Measurements from ENCODE around the gene CFAP99.
A peak's percentile ranks its signal among the peaks of the same experiment; 100 is the strongest.
"Not testable (repeated sequence)": the region's sequence is repeated elsewhere in the genome, so short reads cannot be mapped to it uniquely, and the experiment has no call there.

The CFAP99 gene

DNA sequence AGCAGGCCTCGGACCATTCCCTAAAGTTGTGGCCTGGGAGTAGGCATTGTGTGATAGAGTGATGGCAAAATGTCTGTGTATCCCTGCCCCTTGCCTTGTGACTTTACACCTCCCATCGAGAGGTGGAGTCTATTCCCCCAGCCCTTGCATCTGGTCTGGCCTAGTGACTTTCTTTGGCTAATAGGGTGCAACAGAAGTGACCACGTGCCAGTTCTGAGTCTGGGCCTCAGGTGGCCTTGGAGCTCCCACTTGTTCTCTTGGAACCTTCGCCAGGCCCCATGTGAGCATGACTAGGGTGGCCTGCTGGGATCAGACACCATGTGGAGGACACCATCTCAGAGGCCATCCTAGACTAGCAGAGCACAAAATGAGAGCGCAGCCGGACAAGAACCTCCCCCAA is 46.3 kb downstream of the CFAP99 start:
- H3K4me1 ChIP-seq (ENCODE audit: insufficient read depth, low read length, poor library complexity, severe bottlenecking): peaks cover 8% of the 10 kb centered on the region
- H3K36me3 ChIP-seq (ENCODE audit: insufficient read depth, low read length): no peaks in the 10 kb centered on the region
- no peak overlapping the region for H3K9ac ChIP-seq (ENCODE audit: low read depth, low read length, poor library complexity, severe bottlenecking)
- H3F3A ChIP-seq (ENCODE audit: low read depth): no peaks in the 10 kb centered on the region
- H3K79me2 ChIP-seq (ENCODE audit: insufficient read depth, low read length): peaks cover 23% of the 10 kb centered on the region
- TF ChIP-seq EZH2phosphoT487 (IDR thresholded peaks at IDR 0.05; ENCODE audit: borderline replicate concordance): no peak
- TF ChIP-seq CTCF (conservative IDR thresholded peaks at IDR 0.05; ENCODE audit: low read length): no peak
- H3K27me3 ChIP-seq (ENCODE audit: insufficient read depth, low read length, poor library complexity, severe bottlenecking): peaks cover 9% of the 10 kb centered on the region
- H3K4me3 ChIP-seq (ENCODE audit: low read length, poor library complexity, severe bottlenecking): no peak overlapping the region
- no peak overlapping the region for H3K4me2 ChIP-seq (ENCODE audit: low read depth, low read length, poor library complexity, severe bottlenecking)
- H3K9me2 ChIP-seq (replicated peaks; ENCODE audit: low read depth, low read length): no peaks in the 10 kb centered on the region
- H2AFZ ChIP-seq (ENCODE audit: low read length): no peak overlapping the region
- no peaks in the 10 kb centered on the region for H3K9me3 ChIP-seq (ENCODE audit: insufficient read depth, low read depth, low read length)
- H4K20me1 ChIP-seq (ENCODE audit: insufficient read depth, low read length, poor library complexity, severe bottlenecking): peaks cover 9% of the 10 kb centered on the region

GRCh38 chr4:2465544-2465943 is 46.8 kb downstream of the CFAP99 start:
- not testable (repeated sequence) for H3K4me3 ChIP-seq (ENCODE audit: low read length, poor library complexity, severe bottlenecking); H3K9ac ChIP-seq (ENCODE audit: low read depth, low read length, poor library complexity, severe bottlenecking); H3K9me2 ChIP-seq (replicated peaks; ENCODE audit: low read depth, low read length); H3K27me3 ChIP-seq (ENCODE audit: insufficient read depth, low read length, poor library complexity, severe bottlenecking); H2AFZ ChIP-seq (ENCODE audit: low read length); H3K4me2 ChIP-seq (ENCODE audit: low read depth, low read length, poor library complexity, severe bottlenecking); H3F3A ChIP-seq (ENCODE audit: low read depth); H3K36me3 ChIP-seq (ENCODE audit: insufficient read depth, low read length); H3K9me3 ChIP-seq (ENCODE audit: insufficient read depth, low read depth, low read length)
- Histone ChIP-seq H4K20me1 (ENCODE audit: insufficient read depth, low read length, poor library complexity, severe bottlenecking) (peaks cover 14% of the 10 kb centered on the region), H3K79me2 (ENCODE audit: insufficient read depth, low read length) (peaks cover 28% of the 10 kb centered on the region), H3K4me1 (ENCODE audit: insufficient read depth, low read length, poor library complexity, severe bottlenecking) (peaks cover 13% of the 10 kb centered on the region)

- Histone ChIP-seq H3K79me2 (ENCODE audit: insufficient read depth, low read length) (peaks cover 59% of the 10 kb centered on the region), H3K9me2 (replicated peaks; ENCODE audit: low read depth, low read length) (no peaks in the 10 kb centered on the region), H3K4me3 (ENCODE audit: low read length, poor library complexity, severe bottlenecking) (peak within 1 kb of the TSS; percentile 96), H2AFZ (ENCODE audit: low read length) (peak within 1 kb of the TSS; percentile 74), H4K20me1 (ENCODE audit: insufficient read depth, low read length, poor library complexity, severe bottlenecking) (peaks cover 45% of the 10 kb centered on the region), H3K4me1 (ENCODE audit: insufficient read depth, low read length, poor library complexity, severe bottlenecking) (peaks cover 35% of the 10 kb centered on the region), H3K4me2 (ENCODE audit: low read depth, low read length, poor library complexity, severe bottlenecking) (peak within 1 kb of the TSS; percentile 89), H3F3A (ENCODE audit: low read depth) (no peaks in the 10 kb centered on the region), H3K36me3 (ENCODE audit: insufficient read depth, low read length) (peaks cover 17% of the 10 kb centered on the region; the same call in 1 of the 2 replicates), H3K9ac (ENCODE audit: low read depth, low read length, poor library complexity, severe bottlenecking) (peak within 1 kb of the TSS; percentile 99), H3K27me3 (ENCODE audit: insufficient read depth, low read length, poor library complexity, severe bottlenecking) (peaks cover 3% of the 10 kb centered on the region), H3K9me3 (ENCODE audit: insufficient read depth, low read depth, low read length) (no peaks in the 10 kb centered on the region)
- TF ChIP-seq CTCF (conservative IDR thresholded peaks at IDR 0.05; ENCODE audit: low read length) (no peak), EZH2phosphoT487 (IDR thresholded peaks at IDR 0.05; ENCODE audit: borderline replicate concordance) (no peak)
These were observed 49.9 kb downstream of the CFAP99 start, which contains the start of gene RNF4 for GRCh38 chr4:2468456-2469191. Gene RNF4 (plus strand): TSS chr4:2469106. CDS start chr4:2490494, 21,388 bp downstream.
